B cell (primary cell): Measurements from ENCODE around the gene TIAM1. TPM values are rescaled to one million over a fixed set of nuclear protein-coding genes. Genes with fewer than 3 reads are reported as not detected.

Experiments used
- ATAC-seq: fragments of 200-7000 bp; cut with Tn5 transposase; one replicate; pipeline ENCODE4 v1.10.0; 2021; ENCODE audit warnings: low read depth, mild to moderate bottlenecking, moderate number of reproducible peaks, moderate library complexity
- CTCF ChIA-PET: fragments of 350-600 bp; sonication (Branson Sonifier 250); formaldehyde crosslinking; loops from one replicate; lab custom pipeline; 2021; ENCODE audit warnings: antibody characterized with exemption, inconsistent platforms; lab: Charles Lee
- POLR2A ChIA-PET: fragments of 350-600 bp; sonication (Branson Sonifier 250); formaldehyde crosslinking; loops from one replicate; lab custom pipeline; 2021; ENCODE audit warnings: antibody characterized with exemption; lab: Charles Lee
- DNase-seq: peaks from one replicate; pipeline ENCODE4 v3.0.0; 2013
- H2AFZ ChIP-seq: 2 replicates; pipeline ENCODE4 v1.6.1; 2012; ENCODE audit warnings: mild to moderate bottlenecking, low read depth, low read length; ENCODE audit not compliant: insufficient read depth, poor library complexity, severe bottlenecking
- H3K27ac ChIP-seq, 2 donors: 1 replicate in 1 of 2; 2 replicates in 1 of 2; pipeline ENCODE4 v1.5.1; 2012 to 2013; ENCODE audit warnings: low read length in 2 of 2, mild to moderate bottlenecking in 2 of 2, moderate library complexity in 1 of 2
- H3K27me3 ChIP-seq, 4 experiments: fragments of 200-600 bp in 1 of 4; sonication (generic) in 1 of 4; replicated peaks in 1 of 4; 1 replicate in 2 of 4; 2 replicates in 2 of 4; pipeline versions ENCODE4 v1.6.1 to v1.7.0; 2013 to 2016; ENCODE audit warnings: low read length in 3 of 4, mild to moderate bottlenecking in 2 of 4, mixed read lengths in 1 of 4, moderate library complexity in 1 of 4; ENCODE audit not compliant: insufficient read depth in 4 of 4, control insufficient read depth in 3 of 4; ENCODE audit errors: control extremely low read depth in 1 of 4
- H3K36me3 ChIP-seq, 2 experiments: replicated peaks in 1 of 2; 1 replicate in 1 of 2; 2 replicates in 1 of 2; pipeline versions ENCODE4 v1.6.1 to v1.7.1; 2013; ENCODE audit warnings: low read length in 1 of 2; ENCODE audit not compliant: insufficient read depth in 2 of 2, control insufficient read depth in 1 of 2; ENCODE audit errors: control extremely low read depth in 1 of 2, extremely low read depth in 1 of 2
- H3K4me1 ChIP-seq, 2 donors: fragments of 200-600 bp in 1 of 2; sonication (generic) in 1 of 2; 1 replicate in 1 of 2; 2 replicates in 1 of 2; pipeline versions ENCODE4 v1.5.1 to v1.6.1; 2013 to 2017; ENCODE audit warnings: low read length in 2 of 2; ENCODE audit not compliant: control insufficient read depth in 2 of 2, insufficient read depth in 2 of 2
- H3K4me2 ChIP-seq: replicated peaks from 2 replicates; pipeline ENCODE3; 2012; ENCODE audit warnings: mild to moderate bottlenecking, low read depth, low read length; ENCODE audit not compliant: poor library complexity, severe bottlenecking
- H3K4me3 ChIP-seq, 5 experiments: fragments of 200-600 bp in 1 of 5; sonication (generic) in 1 of 5; 1 replicate in 3 of 5; 2 replicates in 2 of 5; pipeline versions ENCODE4 v1.5.1 to v1.7.0; 2011 to 2016; ENCODE audit warnings: low read length in 4 of 5, mild to moderate bottlenecking in 4 of 5, low read depth in 2 of 5, control low read depth in 1 of 5, moderate library complexity in 1 of 5; ENCODE audit not compliant: insufficient read depth in 1 of 5; ENCODE audit errors: control extremely low read depth in 1 of 5, extremely low read depth in 1 of 5
- H3K79me2 ChIP-seq: fragments of 200-600 bp; sonication (generic); one replicate; pipeline ENCODE4 v1.6.0; 2016; ENCODE audit warnings: low read length; ENCODE audit not compliant: control insufficient read depth, insufficient read depth
- H3K9ac ChIP-seq: fragments of 200-600 bp; sonication (generic); 2 replicates; pipeline ENCODE4 v1.6.1; 2017; ENCODE audit warnings: mild to moderate bottlenecking, low read length, moderate library complexity
- H3K9me3 ChIP-seq, 3 donors: one replicate each; pipeline versions ENCODE4 v1.6.1 to v1.7.1; 2013; ENCODE audit warnings: low read length in 2 of 3; ENCODE audit not compliant: control insufficient read depth in 2 of 3, insufficient read depth in 1 of 3; ENCODE audit errors: control extremely low read depth in 1 of 3
- H4K20me1 ChIP-seq: 2 replicates; pipeline ENCODE4 v1.6.0; 2012; ENCODE audit warnings: mild to moderate bottlenecking, low read length; ENCODE audit not compliant: insufficient read depth, control insufficient read depth, poor library complexity, severe bottlenecking
- H3K27ac Mint-ChIP-seq: one replicate; pipeline ENCODE4 v1.8.0; 2021; ENCODE audit warnings: mixed read lengths
- H3K27me3 Mint-ChIP-seq: one replicate; pipeline ENCODE4 v1.8.0; 2021; ENCODE audit warnings: mixed read lengths
- H3K4me1 Mint-ChIP-seq: one replicate; pipeline ENCODE4 v1.8.0; 2021; ENCODE audit warnings: mixed read lengths
- H3K4me3 Mint-ChIP-seq: one replicate; pipeline ENCODE4 v1.8.0; 2021; ENCODE audit warnings: mixed read lengths
- H3K9me3 Mint-ChIP-seq: one replicate; pipeline ENCODE4 v1.8.0; 2022; ENCODE audit warnings: mixed read lengths; ENCODE audit not compliant: insufficient read depth
- CTCF ChIP-seq: fragments of 200-600 bp; IDR thresholded peaks from one replicate; pipeline ENCODE4 v1.8.0; 2022; ENCODE audit warnings: antibody characterized with exemption, mild to moderate bottlenecking
- EZH2 ChIP-seq: IDR thresholded peaks from 2 replicates; pipeline ENCODE4 v1.6.1; 2012; ENCODE audit warnings: borderline replicate concordance, low read depth, mild to moderate bottlenecking, moderate library complexity, low read length; ENCODE audit not compliant: insufficient read depth, poor library complexity, severe bottlenecking
- WGBS: methylation state at CpG from one replicate; pipeline ENCODE4 v1.1.5; 2013; ENCODE audit warnings: missing lambda C conversion rate; ENCODE audit not compliant: insufficient coverage; 5-methylcytosine and 5-hydroxymethylcytosine counted together
- intact Hi-C: fragments of 100-400 bp; cut with micrococcal nuclease; formaldehyde crosslinking; loops from one replicate; pipeline ENCODE4 v1.10.0; 2022
- polyA plus RNA-seq: library from polyadenylated mRNA; depleted of rRNA; stranded (reverse); fragments of >200 nt; gene quantifications from 2 replicates; pipeline ENCODE4 v1.2.3, GENCODE V29; 2012
- total RNA-seq, 2 donors: library from RNA; stranded (reverse); fragments of 120-200 nt in 1 of 2; gene quantifications; 1 replicate in 1 of 2; 2 replicates in 1 of 2; pipeline versions ENCODE4 v1.2.3 to v1.2.4, GENCODE V29; 2013 to 2022

The TIAM1 gene
- total and polyA plus RNA-seq, 2 donors (not counting 1 experiment from before 2014, with no cell fraction given), result 0.51 to 1.0 TPM

DNA sequence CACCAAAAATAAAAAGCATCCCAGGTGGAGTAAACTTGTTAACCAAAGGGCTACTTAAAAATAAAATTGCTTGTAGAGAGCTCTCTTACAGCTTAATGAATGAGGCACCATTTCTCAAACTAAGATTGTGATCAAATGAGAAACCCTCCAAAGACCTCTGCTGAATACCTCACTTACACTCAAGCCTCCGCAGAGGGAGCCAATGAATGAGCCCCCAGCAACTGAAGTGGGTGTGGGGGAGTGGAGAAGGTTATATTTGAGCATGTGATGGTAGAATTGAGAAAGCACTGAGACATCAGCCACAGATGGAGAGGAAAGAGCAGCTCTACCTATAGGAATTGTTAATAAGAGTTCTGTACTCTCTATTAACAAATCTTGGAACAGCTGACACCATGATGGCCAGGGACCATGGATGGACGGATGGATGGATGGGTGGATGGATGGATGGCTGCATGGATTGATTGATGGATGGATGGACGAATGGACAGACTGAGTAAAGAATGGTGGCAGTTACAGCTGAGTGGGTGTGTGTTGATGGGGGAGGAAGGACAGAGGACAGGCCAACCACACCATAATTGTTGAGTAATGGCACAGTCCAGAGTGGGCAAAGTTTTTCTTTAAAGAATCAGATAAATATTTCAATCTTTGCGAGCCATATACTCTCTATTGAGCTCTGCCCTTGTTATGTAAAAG, 20.3 kb upstream of the TIAM1 start:
- no peaks in the 10 kb centered on the region for H3K27me3 Mint-ChIP-seq
- no peaks in the 10 kb centered on the region for H3K4me1 ChIP-seq
- no peak overlapping the region for H3K4me3 Mint-ChIP-seq
- H3K27me3 ChIP-seq, result no peaks in the 10 kb centered on the region
- no peaks in the 10 kb centered on the region for H4K20me1 ChIP-seq
- H3K36me3 ChIP-seq, result no peaks in the 10 kb centered on the region
- H3K27ac Mint-ChIP-seq, result no peak overlapping the region
- ChIA-PET CTCF (no interaction called here), POLR2A (no interaction called here)
- WGBS, result 92% methylated on average over 2 of the region's 4 CpGs
- peaks cover 2% of the 10 kb centered on the region for H3K9me3 Mint-ChIP-seq
- H3K9ac ChIP-seq, result no peak overlapping the region
- no peaks in the 10 kb centered on the region for H3K79me2 ChIP-seq
- H2AFZ ChIP-seq, result no peak overlapping the region
- TF ChIP-seq EZH2, result no peak
- no peak for TF ChIP-seq CTCF
- no peak overlapping the region for H3K27ac ChIP-seq
- intact Hi-C loops, result no loop called here
- no peaks in the 10 kb centered on the region for H3K4me1 Mint-ChIP-seq
- DNase-seq (no peak), ATAC-seq (no peak)
- no peak overlapping the region for H3K4me2 ChIP-seq
- no peak overlapping the region for H3K4me3 ChIP-seq
- peaks cover 0 to 4% (median 1%) of the 10 kb centered on the region in 3 donors for H3K9me3 ChIP-seq

DNA sequence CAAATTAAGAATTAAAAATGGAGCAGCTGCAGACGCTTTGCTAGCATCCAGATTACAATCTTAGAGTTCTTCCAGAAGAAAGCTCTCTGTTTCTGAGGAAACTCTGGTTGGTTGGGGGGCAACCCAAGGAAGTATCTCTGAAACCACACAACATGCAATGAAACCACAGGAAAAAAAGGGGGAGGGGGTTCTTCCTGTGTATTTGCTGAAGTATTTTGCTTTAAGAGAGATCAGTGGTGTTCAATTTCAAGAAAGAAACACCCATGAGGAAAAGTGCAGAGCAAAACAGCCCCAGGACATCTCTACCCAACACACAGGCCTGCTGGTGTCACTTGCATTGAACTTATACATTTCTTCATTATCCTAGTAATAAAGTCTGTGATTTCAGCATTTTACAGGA, 19.7 kb upstream of the TIAM1 start:
- H3K27me3 Mint-ChIP-seq, result no peaks in the 10 kb centered on the region
- no peaks in the 10 kb centered on the region for H4K20me1 ChIP-seq
- H3K4me1 Mint-ChIP-seq, result no peaks in the 10 kb centered on the region
- no peaks in the 10 kb centered on the region for H3K79me2 ChIP-seq
- intact Hi-C loops, result no loop called here
- peaks cover 0 to 6% (median 1%) of the 10 kb centered on the region in 3 donors for H3K9me3 ChIP-seq
- no peaks in the 10 kb centered on the region for H3K36me3 ChIP-seq
- ChIA-PET CTCF (no interaction called here), POLR2A (no interaction called here)
- no peak overlapping the region for H3K27ac ChIP-seq
- H3K27me3 ChIP-seq, result no peaks in the 10 kb centered on the region
- H3K9me3 Mint-ChIP-seq, result peaks cover 2% of the 10 kb centered on the region
- H3K4me3 Mint-ChIP-seq, result no peak overlapping the region
- no CpG with 5 or more reads among the region's 1 CpG for WGBS
- no peak for ATAC-seq
- H3K27ac Mint-ChIP-seq, result no peak overlapping the region
- TF ChIP-seq EZH2 (no peak), CTCF (no peak)
- no peak overlapping the region for H3K9ac ChIP-seq
- no peak overlapping the region for H2AFZ ChIP-seq
- no peak overlapping the region for H3K4me3 ChIP-seq
- no peaks in the 10 kb centered on the region for H3K4me1 ChIP-seq
- no peak for DNase-seq
- no peak overlapping the region for H3K4me2 ChIP-seq
